HG03558 (cell line): ENCODE data around the gene ARHGAP22.

ENCODE experiments used
- ATAC-seq: cut with Tn5 transposase; IDR thresholded peaks from one replicate; pipeline ENCODE4 v1.9.1; 2021; ENCODE audit warnings: moderate number of reproducible peaks; ENCODE audit not compliant: unreplicated experiment; ENCODE audit errors: extremely low read depth

The ARHGAP22 gene

GRCh38 chr10:48457949-48458661, 146.8 kb downstream of the ARHGAP22 start:
- no peak for ATAC-seq

- no peak for ATAC-seq
Measured at GRCh38 chr10:48456808-48457761, 147.8 kb downstream of the ARHGAP22 start.

GRCh38 chr10:48456361-48456804, 148.5 kb downstream of the ARHGAP22 start:
- ATAC-seq: no peak

GRCh38 chr10:48455392-48456151, 149.3 kb downstream of the ARHGAP22 start:
- ATAC-seq: no peak

- ATAC-seq: no peak
Measured at GRCh38 chr10:48455055-48455391, 149.8 kb downstream of the ARHGAP22 start.

GRCh38 chr10:48454302-48455054, 150.4 kb downstream of the ARHGAP22 start:
- no peak for ATAC-seq

- ATAC-seq: no peak
Measured at GRCh38 chr10:48453451-48454301, 151.2 kb downstream of the ARHGAP22 start.

GRCh38 chr10:48452879-48453412, 151.9 kb downstream of the ARHGAP22 start:
- no peak for ATAC-seq

GRCh38 chr10:48451969-48452878, 152.6 kb downstream of the ARHGAP22 start:
- no peak for ATAC-seq

GRCh38 chr10:48450741-48451466, 154.0 kb downstream of the ARHGAP22 start:
- ATAC-seq: no peak

GRCh38 chr10:48450233-48450740, 154.6 kb downstream of the ARHGAP22 start:
- ATAC-seq: no peak

- no peak for ATAC-seq
Measured at GRCh38 chr10:48449501-48450232, 155.2 kb downstream of the ARHGAP22 start.

GRCh38 chr10:48448796-48449195, 156.1 kb downstream of the ARHGAP22 start:
- no peak for ATAC-seq

GRCh38 chr10:48447356-48448215, 157.3 kb downstream of the ARHGAP22 start:
- ATAC-seq: no peak

- no peak for ATAC-seq
Measured at GRCh38 chr10:48446785-48447184, 158.1 kb downstream of the ARHGAP22 start.
